Stimulated activated CD8-positive, alpha-beta memory T cell treated with anti-CD3 and anti-CD28 coated beads, Interleukin-12 subunit alpha, Interleukin-12 subunit beta, amount 100 ng/mL, for 24 hours (primary cell): ENCODE measurements around the gene BEND7.

Experiments used
- DNase-seq: peaks from one replicate; pipeline ENCODE4 v3.0.0-alpha.2; 2020; ENCODE audit errors: extremely low read depth

The BEND7 gene

GRCh38 chr10:13521026-13521425 is 7.8 kb downstream of the BEND7 start:
- no peak for DNase-seq

- DNase-seq, result no peak
Observed at GRCh38 chr10:13520194-13520593, 8.6 kb downstream of the BEND7 start.

- DNase-seq, result no peak
Observed at GRCh38 chr10:13518076-13518692, 10.6 kb downstream of the BEND7 start.

GRCh38 chr10:13517675-13518074 is 11.1 kb downstream of the BEND7 start:
- DNase-seq, result no peak

- no peak for DNase-seq
Observed at GRCh38 chr10:13516176-13516575, 12.6 kb downstream of the BEND7 start.

GRCh38 chr10:13515467-13515866 is 13.3 kb downstream of the BEND7 start:
- DNase-seq, result no peak

- no peak for DNase-seq
Observed at GRCh38 chr10:13514296-13514695, 14.5 kb downstream of the BEND7 start.

- no peak for DNase-seq
Observed at GRCh38 chr10:13512564-13512963, 16.2 kb downstream of the BEND7 start.

GRCh38 chr10:13511409-13511808 is 17.4 kb downstream of the BEND7 start:
- DNase-seq, result no peak

- DNase-seq, result no peak
Observed at GRCh38 chr10:13505052-13505680, 23.6 kb downstream of the BEND7 start.

GRCh38 chr10:13503745-13504463 is 24.9 kb downstream of the BEND7 start:
- DNase-seq, result no peak

GRCh38 chr10:13502380-13502779 is 26.4 kb downstream of the BEND7 start:
- no peak for DNase-seq

- DNase-seq, result no peak
Observed at GRCh38 chr10:13500201-13500600, 28.6 kb downstream of the BEND7 start.

- no peak for DNase-seq
Observed at GRCh38 chr10:13499150-13499549, 29.7 kb downstream of the BEND7 start.

- no peak for DNase-seq
Observed at GRCh38 chr10:13496931-13497330, 31.9 kb downstream of the BEND7 start.

- no peak for DNase-seq
Observed at GRCh38 chr10:13496164-13496563, 32.6 kb downstream of the BEND7 start.

- no peak for DNase-seq
Observed at GRCh38 chr10:13492493-13493180, 36.2 kb downstream of the BEND7 start.

- DNase-seq, result no peak
Observed at GRCh38 chr10:13491747-13492360, 37.0 kb downstream of the BEND7 start.

- no peak for DNase-seq
Observed at GRCh38 chr10:13490503-13490902, 38.3 kb downstream of the BEND7 start.

- no peak for DNase-seq
Observed at GRCh38 chr10:13489035-13489599, 39.7 kb downstream of the BEND7 start.

GRCh38 chr10:13485623-13486022 is 43.2 kb downstream of the BEND7 start:
- no peak for DNase-seq

- DNase-seq, result no peak
Observed at GRCh38 chr10:13483951-13484350, 44.9 kb downstream of the BEND7 start.
